SJSA1 (cell line): Measurements from ENCODE around the gene HOXB6. TPM values are rescaled to one million over a fixed set of nuclear protein-coding genes. Genes with fewer than 3 reads are reported as not detected.

Source experiments
- DNase-seq, 2 experiments: peaks; one replicate each; pipeline ENCODE4 v3.0.0-alpha.2; 2015 to 2020; ENCODE audit warnings: low spot score in 2 of 2, low read depth in 1 of 2
- H3K27ac ChIP-seq: fragments of 250-450 bp; sonication (Bioruptor Pico); 2 replicates; pipeline ENCODE4 v1.5.1; 2020; ENCODE audit warnings: mild to moderate bottlenecking, moderate library complexity
- H3K27me3 ChIP-seq: fragments of 250-450 bp; sonication (Bioruptor Pico); replicated peaks from 2 replicates; pipeline ENCODE4 v1.5.1; 2020; ENCODE audit warnings: mild to moderate bottlenecking, moderate library complexity
- H3K36me3 ChIP-seq: fragments of 250-450 bp; sonication (Bioruptor Pico); 2 replicates; pipeline ENCODE4 v1.5.1; 2020; ENCODE audit warnings: mild to moderate bottlenecking
- H3K4me1 ChIP-seq: fragments of 250-450 bp; sonication (Bioruptor Pico); replicated peaks from 2 replicates; pipeline ENCODE4 v1.6.1; 2021; ENCODE audit warnings: mild to moderate bottlenecking
- H3K4me3 ChIP-seq: fragments of 250-450 bp; sonication (Bioruptor Pico); 2 replicates; pipeline ENCODE4 v1.5.1; 2020; ENCODE audit warnings: mild to moderate bottlenecking
- H3K9me3 ChIP-seq: fragments of 250-450 bp; sonication (Bioruptor Pico); replicated peaks from 2 replicates; pipeline ENCODE4 v1.5.1; 2020; ENCODE audit warnings: mild to moderate bottlenecking
- total RNA-seq: library from RNA; depleted of rRNA; stranded (reverse); fragments of >200 nt; shearing (Covaris generic); gene quantifications from 2 replicates; pipeline ENCODE4 v1.2.3, GENCODE V29; 2014

The HOXB6 gene
- total RNA-seq, 1 experiment from 2014 or later: 4.8 TPM

DNA sequence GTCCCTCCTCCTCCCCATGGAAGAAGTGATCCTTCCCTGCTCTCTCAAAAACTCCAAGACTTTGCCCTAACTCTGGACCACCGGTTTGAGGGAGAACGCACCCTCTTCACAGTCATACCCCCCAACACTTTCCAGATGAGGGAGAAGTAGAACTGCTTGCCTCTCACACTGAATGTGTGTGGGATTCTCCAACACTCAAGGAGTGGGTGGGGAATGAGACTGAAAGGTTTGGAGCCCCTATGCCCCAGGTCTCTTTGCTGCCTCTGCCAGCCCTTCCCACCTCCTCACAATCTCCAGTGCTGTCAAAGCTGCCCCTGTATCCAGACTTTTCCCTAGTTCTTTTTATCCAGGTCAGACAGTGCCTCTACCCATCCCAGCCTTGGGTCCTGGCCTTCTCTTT lies 38.1 kb downstream of the HOXB6 start:
- H3K4me3 ChIP-seq: no peak overlapping the region
- peaks cover 6% of the 10 kb centered on the region for H3K4me1 ChIP-seq
- H3K36me3 ChIP-seq: peaks cover 3% of the 10 kb centered on the region; the same call in 1 of the 2 replicates
- no peaks in the 10 kb centered on the region for H3K27me3 ChIP-seq
- H3K27ac ChIP-seq: no peak overlapping the region
- no peak for DNase-seq
- no peaks in the 10 kb centered on the region for H3K9me3 ChIP-seq

DNA sequence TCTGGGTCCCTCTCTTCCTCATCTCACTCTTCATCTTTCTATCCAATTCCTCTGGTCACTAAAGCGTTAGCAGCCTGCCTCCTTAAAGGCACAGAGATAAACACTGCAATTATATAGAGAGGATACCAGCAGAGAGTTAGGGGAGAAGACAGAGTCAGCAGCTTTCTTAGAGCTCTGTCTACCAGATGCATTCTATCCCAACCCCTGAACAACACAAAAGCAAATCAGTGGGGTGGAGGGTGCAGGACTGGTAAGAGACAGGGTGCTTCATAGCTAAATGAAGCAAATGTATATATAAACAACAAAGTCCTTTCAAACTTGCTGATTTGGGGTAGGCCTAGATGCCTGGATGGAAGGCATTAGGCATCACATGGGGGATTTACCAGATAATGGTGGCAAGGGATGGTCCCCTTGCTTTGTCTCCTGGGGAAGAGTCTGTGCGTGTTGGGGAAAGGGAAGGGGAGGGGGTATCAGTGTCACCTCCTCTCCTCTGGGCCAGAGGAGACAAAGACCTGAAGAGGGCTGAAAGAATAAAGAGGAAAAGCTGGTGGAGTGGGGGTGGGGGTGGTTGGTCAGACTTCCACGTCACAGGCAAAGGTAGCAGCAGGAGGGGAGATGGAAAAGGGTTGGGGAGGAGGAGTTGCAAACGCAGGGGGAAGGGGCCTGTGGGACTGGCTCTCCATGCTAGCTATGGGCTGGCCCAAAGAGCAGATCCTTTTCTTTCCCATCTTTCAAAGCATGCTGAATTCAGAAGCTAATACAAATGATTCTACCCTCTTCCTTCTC lies 38.7 kb downstream of the HOXB6 start:
- Histone ChIP-seq H3K27me3 (no peaks in the 10 kb centered on the region), H3K27ac (no peak overlapping the region), H3K4me1 (peaks cover 6% of the 10 kb centered on the region)

DNA sequence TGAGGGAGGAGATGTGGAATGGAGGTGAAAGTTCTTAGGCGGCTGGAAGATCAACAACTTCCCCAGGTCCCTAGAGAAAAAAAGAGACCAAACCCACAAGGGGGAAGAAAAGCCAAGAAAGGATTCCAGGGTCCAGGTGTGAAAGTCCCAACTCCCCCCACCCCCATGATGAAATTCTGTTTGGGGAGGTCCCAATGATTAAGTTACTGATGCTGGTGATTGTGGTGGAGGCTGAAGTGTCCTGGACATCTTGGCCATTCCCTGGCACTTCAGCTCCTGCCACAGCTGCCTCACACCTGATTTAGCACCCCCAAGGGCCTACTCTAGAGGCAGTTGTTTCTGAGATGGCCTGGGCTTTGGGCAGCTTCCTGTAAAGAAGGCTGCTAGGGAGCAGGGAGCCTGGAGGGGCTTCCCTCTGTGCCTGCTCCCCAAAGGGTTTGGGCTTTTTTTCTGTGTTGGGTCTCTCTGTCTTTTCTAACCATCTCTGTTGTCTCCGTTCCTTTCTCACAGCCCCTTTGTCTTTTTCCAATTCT lies 39.7 kb downstream of the HOXB6 start:
- H3K36me3 ChIP-seq: peaks cover 3% of the 10 kb centered on the region; the same call in 1 of the 2 replicates
- DNase-seq: no peak
- no peaks in the 10 kb centered on the region for H3K9me3 ChIP-seq
- no peak overlapping the region for H3K27ac ChIP-seq
- H3K4me1 ChIP-seq: peaks cover 6% of the 10 kb centered on the region
- peak overlapping the region; percentile 36; the same call in 1 of the 2 replicates for H3K4me3 ChIP-seq
- H3K27me3 ChIP-seq: no peaks in the 10 kb centered on the region

More for the DNA sequence above, 38.7 kb downstream of the HOXB6 start:
- DNase-seq: no peak
- no peaks in the 10 kb centered on the region for H3K9me3 ChIP-seq
- H3K36me3 ChIP-seq: peaks cover 3% of the 10 kb centered on the region; the same call in 1 of the 2 replicates
- H3K4me3 ChIP-seq: no peak overlapping the region

DNA sequence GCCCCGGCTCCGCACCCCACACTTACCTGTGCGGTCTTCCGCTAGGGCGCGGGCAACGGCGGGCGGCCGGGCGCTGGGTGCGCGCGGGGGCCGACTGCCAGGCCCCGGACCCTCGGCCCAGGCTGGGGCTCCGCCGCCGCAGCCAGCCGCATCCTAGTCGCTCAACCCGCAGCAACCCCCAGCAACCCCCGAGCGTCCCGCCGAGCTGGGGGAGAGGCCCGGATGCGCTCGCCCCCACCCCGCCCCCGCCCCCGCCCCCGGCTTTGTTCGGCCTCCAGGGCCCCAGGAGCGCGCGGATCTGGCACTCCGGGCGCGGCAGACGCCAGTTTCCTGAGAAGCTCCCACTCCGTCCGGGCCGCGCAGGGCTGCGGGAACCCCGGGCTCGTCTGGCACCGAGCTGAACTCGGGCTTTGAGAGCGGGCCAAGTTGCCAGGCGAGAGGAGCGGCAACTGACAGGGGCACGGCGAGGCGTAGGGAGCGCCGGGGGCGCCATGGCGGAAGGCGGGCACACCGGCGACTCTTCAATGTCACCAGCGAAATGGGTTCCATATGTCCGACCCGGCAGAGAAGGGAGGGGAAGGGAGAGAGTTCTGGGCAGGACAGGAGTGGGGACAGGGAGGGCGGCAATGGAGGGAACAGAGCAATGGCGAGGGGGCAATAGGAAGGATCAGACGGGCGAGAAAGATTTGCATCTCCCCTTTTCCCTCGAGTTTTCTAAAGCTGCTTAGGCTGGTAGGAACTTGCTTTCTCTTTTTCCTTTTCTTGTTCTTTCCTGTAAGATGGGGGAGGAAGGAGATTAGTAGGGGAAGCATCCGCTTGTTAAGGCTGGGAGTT lies 40.4 kb downstream of the HOXB6 start:
- Histone ChIP-seq H3K36me3 (no peaks in the 10 kb centered on the region; the same call in 1 of the 2 replicates), H3K4me3 (peak overlapping the region; percentile 36), H3K9me3 (no peaks in the 10 kb centered on the region), H3K27me3 (no peaks in the 10 kb centered on the region), H3K27ac (no peak overlapping the region), H3K4me1 (peaks cover 6% of the 10 kb centered on the region)
- no peak for DNase-seq

DNA sequence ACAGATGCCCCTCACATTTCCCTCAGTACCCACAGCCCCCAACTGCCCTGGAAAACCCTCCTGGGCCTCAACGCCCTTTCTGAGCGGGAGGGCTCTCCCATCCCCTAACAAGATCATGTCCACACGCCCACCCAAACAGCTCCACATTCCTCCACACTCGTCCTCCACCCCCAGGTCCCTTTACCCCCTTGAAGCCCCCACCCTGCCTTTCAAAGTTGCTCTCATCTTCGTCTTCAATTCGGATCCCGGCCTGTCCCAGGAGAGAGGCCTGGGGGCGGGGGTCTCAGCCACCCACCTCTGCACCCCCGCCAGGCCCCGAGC lies 41.0 kb downstream of the HOXB6 start:
- DNase-seq: no peak
- Histone ChIP-seq H3K4me1 (peaks cover 6% of the 10 kb centered on the region), H3K9me3 (no peaks in the 10 kb centered on the region), H3K36me3 (no peaks in the 10 kb centered on the region; the same call in 1 of the 2 replicates), H3K27me3 (no peaks in the 10 kb centered on the region), H3K4me3 (peak overlapping the region; percentile 36), H3K27ac (no peak overlapping the region)

DNA sequence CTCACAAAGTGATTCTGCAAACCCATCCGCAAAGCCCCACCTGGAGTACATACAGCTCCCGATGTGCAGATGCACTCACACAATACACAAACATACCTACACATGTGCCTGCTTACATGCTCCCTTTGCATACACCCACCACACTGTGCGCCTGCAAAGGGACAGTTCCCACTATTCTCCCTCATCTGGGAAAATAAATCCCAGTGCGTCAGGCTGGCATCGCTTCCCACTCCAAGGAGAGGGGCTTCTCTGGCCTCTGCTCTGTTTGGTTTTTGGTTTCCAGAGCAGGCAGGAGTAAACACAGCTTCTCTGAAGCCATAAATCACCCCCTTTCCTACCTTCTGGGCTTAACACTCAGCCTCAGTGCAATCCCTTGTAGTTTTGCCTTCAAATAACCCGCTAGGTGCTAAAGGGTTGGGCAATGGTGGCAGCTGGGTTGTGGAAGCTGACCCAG lies 41.4 kb downstream of the HOXB6 start:
- Histone ChIP-seq H3K9me3 (no peaks in the 10 kb centered on the region), H3K4me3 (no peak overlapping the region), H3K4me1 (peaks cover 6% of the 10 kb centered on the region), H3K36me3 (no peaks in the 10 kb centered on the region; the same call in 1 of the 2 replicates), H3K27ac (no peak overlapping the region), H3K27me3 (no peaks in the 10 kb centered on the region)
- DNase-seq: no peak

DNA sequence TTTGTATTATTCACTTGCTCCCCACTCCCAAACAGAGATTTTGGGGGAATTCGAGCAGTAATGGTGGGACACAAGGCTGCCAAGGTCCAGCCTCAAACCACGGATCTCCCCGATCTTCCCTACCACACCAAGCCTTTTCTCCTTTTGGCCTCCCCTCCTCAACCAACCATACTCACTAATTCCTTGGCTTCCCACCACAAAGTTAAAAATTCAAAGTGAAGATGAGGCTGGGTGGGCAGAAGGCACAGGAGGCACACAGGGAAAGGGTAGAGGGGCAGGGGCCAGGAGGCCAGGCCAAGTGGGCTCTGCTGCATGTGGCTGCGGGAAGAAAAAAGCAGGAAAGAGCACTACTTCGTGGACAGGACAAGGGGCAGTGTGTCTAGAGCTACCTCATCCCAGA lies 41.9 kb downstream of the HOXB6 start:
- no peak overlapping the region for H3K27ac ChIP-seq
- no peaks in the 10 kb centered on the region; the same call in 1 of the 2 replicates for H3K36me3 ChIP-seq
- H3K27me3 ChIP-seq: no peaks in the 10 kb centered on the region
- no peak overlapping the region for H3K4me3 ChIP-seq
- H3K9me3 ChIP-seq: no peaks in the 10 kb centered on the region
- no peak for DNase-seq
- peaks cover 6% of the 10 kb centered on the region for H3K4me1 ChIP-seq

DNA sequence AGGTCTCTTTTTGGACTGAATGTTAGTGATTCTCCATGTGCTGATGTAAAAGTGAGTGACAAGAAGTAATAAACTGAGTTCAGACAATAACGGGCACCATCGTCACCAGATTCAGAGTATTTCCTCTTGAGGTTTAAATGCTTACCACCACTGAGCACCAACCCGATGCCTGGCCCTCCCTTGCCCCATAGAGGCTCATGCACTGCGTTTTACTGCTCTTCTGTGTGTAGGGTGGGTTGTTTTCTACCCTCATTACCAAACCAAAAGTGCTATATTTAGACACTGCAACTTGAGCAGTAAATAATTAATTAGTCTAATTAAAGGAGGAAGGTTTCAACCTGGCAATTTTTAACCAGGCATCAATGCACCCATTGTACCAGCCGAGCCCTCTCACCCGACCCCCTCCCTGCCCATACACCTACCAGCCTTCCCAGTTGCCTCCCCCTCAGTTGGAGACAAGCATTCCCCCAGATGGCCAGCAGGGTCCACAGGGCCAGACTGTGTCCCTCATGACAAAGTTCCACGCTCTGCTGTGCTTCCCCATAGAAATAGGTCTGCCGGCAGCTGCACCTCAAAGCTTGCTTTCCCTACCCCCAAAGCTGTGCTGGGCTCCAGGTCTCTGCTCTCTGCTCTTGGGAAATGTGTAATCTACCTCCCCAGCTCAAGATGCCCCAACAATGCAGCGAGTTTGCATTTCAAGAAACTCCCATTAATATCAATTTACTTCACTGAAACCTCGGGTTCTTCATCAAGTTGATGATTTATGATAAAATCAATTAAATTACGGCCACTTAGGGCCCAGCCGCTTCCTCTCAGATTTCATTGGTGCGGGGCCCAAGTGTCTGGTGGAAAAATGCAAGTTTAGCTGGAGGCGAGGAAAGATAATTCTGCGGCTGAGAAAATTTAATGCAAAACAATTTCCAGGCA lies 42.6 kb downstream of the HOXB6 start:
- H3K4me3 ChIP-seq: no peak overlapping the region
- H3K4me1 ChIP-seq: peaks cover 6% of the 10 kb centered on the region
- no peak for DNase-seq
- no peaks in the 10 kb centered on the region for H3K27me3 ChIP-seq
- H3K27ac ChIP-seq: no peak overlapping the region
- H3K36me3 ChIP-seq: no peaks in the 10 kb centered on the region; the same call in 1 of the 2 replicates
- H3K9me3 ChIP-seq: no peaks in the 10 kb centered on the region

DNA sequence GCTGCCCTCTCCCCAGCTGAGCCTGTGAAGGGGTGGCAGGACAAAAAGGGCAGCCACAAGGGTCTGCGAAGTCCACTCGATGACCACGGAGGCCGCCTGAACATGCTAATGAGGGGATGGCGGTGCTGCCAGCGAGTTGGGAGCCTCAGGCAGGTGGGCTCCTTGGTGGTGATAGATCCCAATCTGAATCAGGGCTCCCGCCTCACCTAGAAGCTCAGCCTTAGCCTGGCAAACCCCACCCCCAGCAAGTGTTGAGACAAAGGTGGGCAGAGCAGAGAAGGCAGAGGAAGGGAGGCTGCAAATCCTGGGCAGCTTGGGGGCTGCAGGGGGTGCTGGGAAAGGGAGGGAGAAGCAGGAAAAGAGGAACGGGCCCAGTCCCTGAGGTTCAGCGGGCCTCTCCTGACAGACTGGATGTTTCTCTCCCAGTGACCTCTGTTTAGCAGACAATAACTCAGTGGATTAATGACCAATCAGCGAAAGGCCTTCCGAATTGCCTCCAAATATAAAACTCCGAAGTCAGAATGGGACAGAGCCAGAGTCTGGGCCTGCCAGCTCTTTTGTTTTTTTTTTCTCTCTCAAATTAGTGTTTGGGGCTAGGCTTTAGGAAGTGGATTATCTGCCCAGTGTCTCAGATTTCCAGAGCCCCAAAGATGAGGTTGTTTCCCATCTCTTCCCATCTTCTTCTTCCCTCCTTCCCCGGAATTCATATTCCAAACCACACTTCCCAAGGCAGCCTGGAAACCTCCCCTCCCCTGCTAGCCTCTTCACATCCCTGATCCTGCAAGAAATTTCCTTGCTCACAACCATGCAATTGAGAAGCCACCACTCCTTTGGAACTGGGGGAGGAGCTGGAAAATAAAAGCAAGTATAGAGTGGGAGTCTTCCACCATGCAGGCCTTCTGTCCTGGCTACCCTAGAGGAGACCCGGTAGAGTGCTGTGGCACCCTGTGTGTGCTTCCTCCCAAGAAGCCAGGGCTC lies 44.7 kb downstream of the HOXB6 start:
- H3K4me3 ChIP-seq: no peak overlapping the region
- no peak for DNase-seq
- no peaks in the 10 kb centered on the region; the same call in 1 of the 2 replicates for H3K36me3 ChIP-seq
- H3K4me1 ChIP-seq: peaks cover 6% of the 10 kb centered on the region
- H3K9me3 ChIP-seq: no peaks in the 10 kb centered on the region
- H3K27me3 ChIP-seq: no peaks in the 10 kb centered on the region
- H3K27ac ChIP-seq: no peak overlapping the region

DNA sequence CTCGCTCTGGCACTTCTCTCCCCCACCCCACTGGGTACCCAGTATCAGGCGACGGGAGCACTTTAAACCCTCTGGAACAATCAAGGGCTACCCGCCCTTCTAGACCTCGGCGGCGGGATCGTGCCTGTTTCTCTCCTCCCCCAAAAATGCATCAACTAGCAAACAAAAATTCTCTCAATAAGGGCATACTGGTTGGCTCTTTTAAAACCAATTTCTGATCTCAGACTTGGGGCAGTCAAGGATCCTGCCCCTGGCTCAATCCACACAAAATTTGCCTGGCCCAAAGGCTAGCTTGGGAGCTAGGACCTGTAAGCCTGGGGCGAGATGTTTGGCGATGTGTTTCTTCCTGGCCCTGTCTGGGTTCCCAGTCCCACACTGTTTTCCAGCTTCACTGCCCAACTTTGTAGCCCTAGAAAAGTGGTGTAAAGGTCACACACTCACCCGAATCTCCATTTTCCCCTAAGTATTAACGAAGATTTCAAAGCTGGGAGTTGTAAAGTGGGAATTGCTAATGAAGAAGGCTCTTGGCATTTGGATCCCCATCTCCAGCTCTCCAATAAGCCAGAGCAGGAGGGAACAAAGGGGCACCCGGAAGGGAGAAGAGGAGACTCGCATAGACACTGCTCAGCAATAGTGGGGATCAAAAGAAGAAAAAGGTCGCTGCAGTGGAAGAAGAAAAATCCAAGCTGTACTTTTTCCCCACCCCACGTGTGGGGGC lies 45.5 kb downstream of the HOXB6 start:
- no peak overlapping the region for H3K4me3 ChIP-seq
- H3K27ac ChIP-seq: no peak overlapping the region
- H3K27me3 ChIP-seq: no peaks in the 10 kb centered on the region
- no peaks in the 10 kb centered on the region; the same call in 1 of the 2 replicates for H3K4me1 ChIP-seq
- no peaks in the 10 kb centered on the region for H3K9me3 ChIP-seq
- DNase-seq: no peak
- no peaks in the 10 kb centered on the region for H3K36me3 ChIP-seq

DNA sequence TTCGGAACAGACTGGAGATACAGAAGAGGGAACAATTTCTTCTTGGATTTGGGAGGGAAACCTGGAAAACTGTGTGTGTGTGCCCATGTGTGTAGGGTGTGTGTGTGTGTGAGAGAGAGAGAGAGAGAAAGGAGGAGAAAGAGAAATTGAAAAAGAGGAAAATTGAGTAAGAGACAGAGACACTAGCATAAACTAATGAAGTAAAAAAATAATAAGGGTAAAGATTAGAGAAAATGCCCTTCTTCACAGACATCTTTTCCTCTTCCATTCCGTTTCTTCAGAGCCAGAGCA lies 46.0 kb downstream of the HOXB6 start:
- no peak for DNase-seq
- Histone ChIP-seq H3K9me3 (no peaks in the 10 kb centered on the region), H3K4me3 (no peak overlapping the region), H3K27ac (no peak overlapping the region), H3K4me1 (no peaks in the 10 kb centered on the region; the same call in 1 of the 2 replicates), H3K27me3 (no peaks in the 10 kb centered on the region), H3K36me3 (no peaks in the 10 kb centered on the region)
